HG02840 (cell line): ENCODE measurements around the gene CR1L.
"Not testable (repeated sequence)": the region's sequence is repeated elsewhere in the genome, so short reads cannot be mapped to it uniquely, and the experiment has no call there.

ENCODE experiments used
- ATAC-seq: cut with Tn5 transposase; IDR thresholded peaks from one replicate; pipeline ENCODE4 v1.9.1; 2021; ENCODE audit warnings: mild to moderate bottlenecking, moderate library complexity, moderate number of reproducible peaks; ENCODE audit not compliant: unreplicated experiment, low FRiP score

Gene CR1L

DNA sequence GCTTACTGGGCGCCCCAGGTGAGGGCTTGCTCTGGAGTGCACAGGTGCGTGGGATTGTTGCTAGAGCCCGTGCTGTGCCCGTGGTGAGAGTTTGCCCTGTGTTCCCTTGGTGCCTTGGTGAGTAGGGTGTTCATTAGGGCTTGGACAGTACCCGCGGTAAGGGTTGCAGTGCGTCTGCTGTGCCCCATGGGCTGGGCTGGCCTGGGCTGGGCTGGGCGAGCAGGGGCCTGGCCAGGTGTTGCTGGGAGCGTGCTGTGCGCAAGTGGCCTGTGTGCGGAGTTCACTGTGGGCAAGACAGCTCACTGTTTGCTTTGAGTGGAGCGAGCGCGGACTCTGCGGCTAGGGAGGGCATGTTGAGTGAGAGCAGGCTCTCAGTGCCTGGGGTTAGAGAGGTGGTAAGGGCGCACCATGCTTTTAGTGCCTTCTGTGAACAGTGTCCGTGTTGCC lies 725 bp downstream of the CR1L start:
- ATAC-seq, result no peak

DNA sequence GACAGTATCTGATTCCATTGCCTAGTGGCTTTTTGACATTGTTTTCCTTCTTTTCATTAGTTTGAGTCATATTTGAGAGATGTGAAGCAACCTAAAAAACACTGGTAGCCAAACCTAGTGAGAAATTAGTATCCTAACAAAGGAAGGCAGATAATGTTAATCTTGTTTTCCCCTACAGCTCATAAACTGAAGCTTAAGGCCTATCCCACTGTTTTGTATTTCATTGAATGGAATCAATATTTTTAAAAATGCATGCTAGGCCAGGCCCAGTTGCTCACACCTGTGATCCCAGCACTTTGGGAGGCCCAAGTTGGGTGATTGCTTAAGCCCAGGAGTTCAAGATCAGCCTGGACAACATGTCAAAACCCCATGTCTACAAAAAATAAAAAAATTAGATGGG lies 1.2 kb downstream of the CR1L start:
- no peak for ATAC-seq

DNA sequence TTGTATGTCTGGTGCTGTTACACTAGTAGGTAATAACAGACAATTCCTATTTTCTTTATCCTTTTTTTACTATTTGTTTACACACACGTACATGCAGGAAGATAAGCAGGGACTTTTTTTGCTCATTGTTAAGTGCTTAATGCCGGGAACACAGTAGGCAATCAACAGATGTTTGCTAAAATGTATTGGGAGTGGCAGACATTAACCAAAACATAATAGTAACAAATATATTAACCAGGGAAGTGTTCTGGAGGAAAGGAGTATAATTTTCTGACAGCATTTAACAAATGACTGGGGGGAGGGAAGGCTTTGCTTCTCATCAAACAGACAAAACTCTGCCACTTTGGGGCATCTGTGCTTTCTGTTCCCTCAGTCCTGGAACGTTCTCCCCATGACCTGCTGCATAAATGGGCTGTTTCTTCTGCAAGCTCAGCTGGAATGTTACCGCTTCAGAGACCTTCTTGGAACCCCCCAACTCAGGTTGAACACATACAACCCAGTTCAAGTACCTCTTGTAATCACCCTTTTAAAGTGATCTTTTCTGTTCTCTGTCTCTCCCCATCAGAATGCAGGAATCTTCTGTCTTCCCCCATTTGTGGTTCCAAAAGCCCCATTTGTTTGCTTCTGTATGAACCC lies 2.1 kb downstream of the CR1L start:
- ATAC-seq, result no peak

DNA sequence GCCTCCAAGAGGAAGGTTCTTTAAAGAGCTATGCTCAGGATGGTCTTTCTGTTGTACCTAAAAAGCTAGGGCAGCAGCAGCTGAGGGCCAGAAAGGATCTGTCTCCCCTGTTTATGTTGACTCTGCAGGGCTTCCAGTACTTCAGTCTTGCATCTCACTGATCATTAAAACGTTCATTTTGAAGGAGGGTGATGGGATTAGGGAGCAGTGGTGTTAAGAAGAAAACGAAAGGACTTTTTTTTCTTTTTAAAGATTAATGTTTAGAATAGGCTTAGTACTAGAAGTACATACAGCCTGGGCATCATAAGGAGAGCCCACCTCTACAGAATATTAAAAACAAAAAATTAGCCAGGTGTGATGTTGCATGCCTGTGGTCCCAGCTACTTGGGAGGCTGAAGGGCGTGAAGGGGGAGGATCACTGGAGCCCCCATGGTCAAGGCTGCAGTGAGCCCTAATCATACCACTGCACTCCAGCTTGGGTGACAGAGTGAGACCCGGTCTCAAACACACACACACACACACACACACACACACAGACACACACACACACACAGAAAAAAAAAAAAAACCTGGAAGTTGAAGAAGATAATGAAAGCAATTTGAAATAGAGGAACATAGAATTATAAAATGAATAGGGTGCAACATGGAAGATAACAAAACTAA lies 2.9 kb downstream of the CR1L start:
- no peak for ATAC-seq

DNA sequence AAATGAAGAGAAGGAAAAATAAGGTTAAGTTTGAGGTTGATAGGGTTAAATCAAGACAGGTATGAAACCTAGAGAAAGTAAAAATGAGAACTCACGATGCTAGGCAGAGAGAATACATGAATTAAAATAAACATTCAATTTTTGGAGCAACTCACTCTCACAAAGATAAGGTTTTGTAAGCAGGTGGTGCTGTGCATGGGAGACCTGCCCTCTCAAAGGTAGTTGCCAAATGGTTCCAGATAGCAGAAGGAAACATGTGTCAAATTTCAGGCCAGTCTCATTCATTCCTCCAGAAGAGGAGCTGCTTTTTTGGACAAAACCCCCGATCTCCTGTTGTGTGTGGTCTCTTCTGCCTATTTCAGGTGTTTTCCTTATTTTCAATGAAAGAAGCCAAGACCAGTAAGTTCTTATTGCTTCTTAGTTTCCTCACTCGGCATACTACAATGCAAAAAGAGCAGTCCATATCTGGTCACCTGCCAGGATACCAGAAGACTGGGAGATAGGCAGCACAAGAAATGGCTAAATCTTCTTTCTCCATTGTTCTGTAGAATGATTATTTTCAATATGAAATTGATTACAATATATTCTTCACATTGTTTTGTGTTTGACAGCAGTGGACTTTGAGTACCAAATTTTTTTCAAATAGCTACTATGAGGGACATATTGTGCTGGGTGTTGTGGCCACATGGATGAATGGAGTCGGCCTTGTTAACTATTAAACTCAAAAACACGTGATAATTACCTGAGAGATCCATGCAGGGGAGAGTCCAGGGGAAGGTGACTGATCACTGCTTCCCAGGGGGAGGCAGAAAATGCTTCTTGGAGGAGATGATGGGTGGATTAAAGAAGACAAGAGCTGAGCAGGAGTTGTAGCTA lies 3.6 kb downstream of the CR1L start:
- no peak for ATAC-seq

DNA sequence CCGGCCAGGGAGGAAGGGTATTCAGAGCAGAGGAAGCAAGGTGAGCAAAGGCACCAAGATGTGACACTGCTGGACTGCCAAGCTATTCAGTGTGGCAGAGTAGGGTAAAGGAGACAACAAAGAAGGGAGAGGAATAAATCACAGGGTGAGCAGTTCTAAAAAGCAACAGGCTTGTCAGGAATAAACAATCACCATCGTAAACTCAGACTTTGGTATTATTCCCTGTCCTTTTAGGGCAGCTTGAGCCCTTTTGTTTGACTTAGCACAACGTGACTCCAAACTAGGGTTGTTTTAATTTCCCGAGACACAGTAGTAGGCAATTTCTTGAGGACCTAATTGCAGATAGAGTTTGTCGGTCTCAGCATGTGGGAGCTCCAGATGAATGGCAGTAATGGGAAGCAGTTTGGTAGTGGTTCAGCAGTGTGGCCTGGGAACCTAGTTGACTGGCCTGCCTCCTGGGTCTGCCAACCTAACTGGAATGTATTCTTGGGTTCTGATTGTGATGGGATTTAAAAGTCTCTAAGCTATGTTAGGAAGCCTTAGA lies 4.3 kb downstream of the CR1L start:
- ATAC-seq, result no peak

DNA sequence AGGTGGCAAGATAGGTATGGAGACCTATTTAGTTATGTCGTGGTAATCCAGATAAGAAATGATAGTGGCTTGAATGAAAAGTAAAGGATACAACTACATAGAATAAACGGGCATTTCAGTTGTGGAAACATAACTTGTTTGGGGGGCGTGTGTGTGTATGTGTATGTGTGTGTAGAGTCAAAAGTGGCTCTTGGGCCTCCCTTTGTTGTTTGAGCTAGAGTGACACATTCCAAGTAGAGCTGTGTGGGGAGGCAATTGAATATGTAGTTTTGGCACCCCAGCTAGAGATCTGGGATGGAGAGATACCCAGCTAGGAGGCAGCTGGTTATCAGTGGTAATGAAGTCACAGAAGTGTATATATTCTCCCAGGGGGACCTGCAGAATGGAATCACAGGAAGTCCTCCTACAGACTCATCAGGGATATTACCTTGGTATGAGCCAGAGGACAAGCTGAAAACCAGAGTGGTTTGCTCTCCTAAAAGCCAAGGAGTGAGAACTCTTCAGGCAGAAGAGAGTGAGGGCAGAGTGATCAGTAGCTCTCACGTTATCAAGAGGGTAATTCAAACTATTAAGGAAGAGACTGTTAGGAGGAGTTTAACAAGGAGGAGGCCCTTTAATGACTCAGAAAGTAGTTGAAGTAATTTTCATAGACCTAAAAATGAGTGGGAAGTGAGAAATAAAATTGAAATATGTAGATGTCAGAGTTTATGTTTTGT lies 5.1 kb downstream of the CR1L start:
- no peak for ATAC-seq

DNA sequence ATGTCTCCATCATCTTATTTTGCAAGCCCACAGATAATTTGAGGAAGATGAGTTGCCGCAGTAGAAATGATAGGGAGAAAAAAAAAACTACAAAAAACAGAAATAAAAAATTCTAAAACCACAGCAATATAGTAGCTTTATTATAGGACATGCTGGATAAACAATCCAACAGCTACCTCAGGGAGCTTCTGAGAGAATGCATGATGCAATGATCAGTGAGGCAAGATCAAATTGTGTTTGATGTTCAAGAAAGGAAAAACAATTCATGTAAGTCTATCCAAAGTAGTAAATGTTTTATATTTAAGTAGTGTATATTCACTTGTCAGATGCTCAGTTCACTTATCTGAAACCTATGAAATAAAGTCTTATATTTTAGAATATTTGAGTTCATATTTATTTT lies 6.7 kb downstream of the CR1L start:
- ATAC-seq, result no peak

DNA sequence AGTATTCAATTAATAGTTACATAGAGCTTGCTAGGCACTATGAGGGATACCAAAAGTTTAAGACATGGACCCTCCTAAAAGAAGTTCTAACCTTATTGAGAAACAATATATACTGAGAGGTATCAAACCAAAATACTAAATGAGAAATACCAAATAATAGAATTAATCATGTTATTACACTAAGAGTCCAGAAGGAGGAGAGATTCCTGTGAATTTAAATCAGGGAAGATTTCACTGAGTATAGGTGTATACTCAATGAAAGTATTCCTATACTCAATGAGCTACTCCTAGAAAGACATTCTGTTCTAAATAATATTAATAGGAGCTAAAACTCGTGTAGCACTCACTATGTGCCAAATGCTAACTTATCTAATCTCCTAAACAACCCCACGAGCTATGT lies 9.4 kb downstream of the CR1L start:
- no peak for ATAC-seq

DNA sequence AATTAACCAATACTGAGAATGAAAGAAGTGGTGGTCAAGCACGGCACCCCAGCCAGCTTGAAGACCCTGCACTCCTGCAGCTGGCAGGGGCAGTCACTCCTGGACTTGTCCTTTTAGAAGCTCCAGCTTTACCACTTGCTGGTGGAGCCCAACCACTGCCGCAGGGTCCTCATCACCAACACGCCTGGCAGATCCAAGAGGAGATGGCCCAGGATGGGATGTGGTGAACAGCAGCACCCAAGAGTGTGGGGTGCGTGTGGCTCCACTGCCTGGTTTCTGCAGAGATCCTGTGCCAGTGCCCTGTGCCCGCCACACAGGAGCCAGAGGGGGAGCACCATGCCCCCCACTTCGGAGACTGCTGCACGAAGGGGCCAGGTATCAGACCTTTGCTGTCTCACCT lies 13.5 kb downstream of the CR1L start:
- no peak for ATAC-seq

DNA sequence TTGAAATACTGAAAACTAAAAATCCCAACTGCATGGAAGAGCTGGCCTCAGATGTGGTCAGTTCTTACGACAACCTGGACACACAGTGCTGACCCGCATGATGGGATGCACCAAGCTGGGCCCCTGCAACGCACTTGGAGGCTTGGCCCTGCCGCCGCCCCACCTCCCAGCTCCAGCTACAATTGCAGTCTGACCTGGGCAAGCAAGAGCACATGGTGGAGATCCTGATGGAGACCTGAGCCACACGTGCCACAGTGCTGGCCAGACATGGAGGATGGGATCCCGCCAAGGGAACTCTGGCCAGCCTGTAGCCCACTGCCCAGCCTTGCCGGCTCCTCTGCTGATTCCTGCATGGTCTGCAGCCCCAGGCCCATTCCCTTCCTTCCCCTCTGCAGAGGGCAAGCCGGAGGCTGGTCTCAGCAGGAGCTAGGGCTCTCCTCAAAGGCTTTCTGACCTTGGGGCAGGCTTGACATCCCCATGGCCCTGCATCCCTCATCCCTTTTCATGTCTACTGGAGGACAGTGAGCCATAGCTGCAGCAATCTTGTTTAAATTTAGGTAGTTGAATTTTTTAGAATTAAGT lies 14.1 kb downstream of the CR1L start:
- no peak for ATAC-seq

DNA sequence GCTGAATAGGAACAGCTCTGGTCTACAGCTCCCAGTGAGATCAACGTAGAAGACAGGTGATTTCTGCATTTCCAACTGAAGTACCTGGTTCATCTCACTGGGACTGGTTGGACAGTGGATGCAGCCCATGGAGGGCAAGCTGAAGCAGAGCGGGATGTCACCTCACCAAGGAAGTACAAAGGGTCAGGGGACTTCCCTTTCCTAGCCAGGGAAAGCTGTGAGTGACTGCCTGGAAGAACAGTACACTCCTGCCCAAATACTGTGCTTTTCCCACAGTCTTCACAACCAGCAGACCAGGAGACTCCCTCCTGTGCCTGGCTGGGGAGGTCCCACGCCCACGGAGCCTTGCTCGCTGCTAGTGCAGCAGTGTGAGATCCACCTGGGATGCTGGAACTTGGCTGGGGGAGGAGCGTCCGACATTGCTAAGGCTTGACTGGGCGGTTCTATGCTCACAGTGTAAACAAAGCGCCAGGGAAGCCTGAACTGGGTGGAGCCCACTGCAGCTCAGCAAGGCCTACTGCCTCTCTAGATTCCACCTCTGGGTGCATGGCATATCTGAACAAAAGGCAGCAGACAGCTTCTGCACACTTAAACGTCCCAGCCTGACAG lies 14.7 kb downstream of the CR1L start:
- no peak for ATAC-seq

DNA sequence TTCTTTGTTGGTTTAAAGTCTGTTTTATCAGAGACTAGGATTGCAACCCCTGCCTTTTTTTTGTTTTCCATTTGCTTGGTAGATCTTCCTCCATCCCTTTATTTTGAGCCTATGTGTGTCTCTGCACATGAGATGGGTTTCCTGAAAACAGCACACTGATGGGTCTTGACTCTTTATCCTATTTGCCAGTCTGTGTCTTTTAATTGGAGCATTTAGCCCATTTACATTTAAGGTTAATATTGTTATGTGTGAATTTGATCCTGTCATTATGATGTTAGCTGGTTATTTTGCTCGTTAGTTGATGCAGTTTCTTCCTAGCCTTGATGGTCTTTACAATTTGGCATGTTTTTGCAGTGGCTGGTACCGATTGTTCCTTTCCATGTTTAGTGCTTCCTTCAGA lies 16.5 kb downstream of the CR1L start:
- not testable (repeated sequence) for ATAC-seq

DNA sequence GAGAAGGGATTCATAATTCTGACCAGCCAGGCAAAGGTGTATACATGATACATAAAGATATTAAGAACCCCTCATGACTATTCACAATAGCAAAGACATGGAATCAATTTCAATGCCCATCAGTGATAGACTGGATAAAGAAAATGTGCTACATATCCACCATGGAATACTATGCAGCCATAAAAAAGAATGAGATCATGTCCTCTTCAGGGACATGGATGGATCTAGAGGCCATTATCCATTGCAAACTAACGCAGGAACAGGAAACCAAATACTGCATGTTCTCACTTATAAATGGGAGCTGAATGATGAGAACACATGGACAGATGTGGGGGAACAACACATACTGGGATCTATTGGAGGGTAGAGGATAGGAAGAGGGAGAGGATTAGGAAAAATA lies 21.4 kb downstream of the CR1L start:
- ATAC-seq, result no peak

DNA sequence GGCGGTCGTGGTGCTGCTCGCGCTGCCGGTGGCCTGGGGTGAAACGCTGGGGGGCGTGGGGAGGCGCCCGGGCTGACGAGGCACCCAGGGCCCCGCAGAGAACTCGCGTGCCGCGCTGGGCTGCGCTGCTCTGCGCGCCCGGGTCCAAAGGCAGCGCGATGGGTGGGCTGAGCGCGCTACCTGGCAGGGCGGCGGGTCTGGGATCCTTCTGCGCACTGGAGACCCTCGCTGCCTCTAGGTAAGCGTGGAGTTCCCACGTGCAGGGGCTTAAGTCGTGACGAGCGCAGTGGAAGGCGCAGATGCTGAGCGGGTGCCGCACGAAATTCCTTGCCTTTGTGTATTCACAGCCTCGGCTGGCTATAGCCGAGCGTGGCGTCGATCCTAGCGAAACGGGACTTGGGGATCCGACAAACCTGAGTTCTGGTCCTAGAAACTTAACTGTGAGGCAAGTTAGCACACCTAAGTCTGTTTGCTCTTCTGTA lies 24.6 kb downstream of the CR1L start:
- no peak for ATAC-seq

DNA sequence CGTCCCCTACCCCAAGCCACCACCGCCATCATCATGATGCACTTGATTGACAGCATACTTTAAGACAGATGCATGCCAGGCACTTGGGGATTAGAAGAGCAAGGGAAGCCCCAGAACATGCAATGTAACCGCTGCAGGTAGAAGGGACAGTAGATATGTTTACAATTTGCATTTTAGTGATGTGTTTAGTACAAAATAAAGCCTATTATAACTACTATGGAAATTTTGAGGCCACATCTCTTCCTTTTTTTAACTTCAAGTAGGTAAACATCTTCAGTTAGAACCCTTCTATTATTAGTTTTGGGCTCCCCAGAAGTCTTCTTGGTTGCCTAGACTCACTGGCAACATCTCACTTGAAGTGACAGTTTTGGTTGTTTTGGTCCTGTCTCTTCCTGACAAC lies 25.3 kb downstream of the CR1L start:
- ATAC-seq, result peak; percentile 81

DNA sequence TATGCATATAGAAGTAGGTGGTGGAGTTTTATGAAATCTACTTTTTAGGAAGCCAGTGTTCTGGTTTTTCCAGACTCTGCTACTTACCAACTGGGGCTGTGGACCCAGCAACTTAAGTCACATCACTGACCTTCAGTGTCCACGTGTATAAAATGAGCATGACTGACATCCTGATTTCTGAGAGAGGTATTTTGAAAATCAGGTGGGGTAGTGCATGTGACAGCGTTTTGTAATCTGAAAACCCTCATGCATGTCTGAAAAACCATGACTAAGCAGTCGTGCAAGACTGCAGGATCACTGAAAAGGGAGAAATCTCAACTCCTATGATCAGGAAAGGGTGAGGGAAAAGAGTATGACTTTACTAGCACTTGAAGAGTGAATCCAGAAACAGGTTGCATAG lies 26.1 kb downstream of the CR1L start:
- no peak for ATAC-seq

DNA sequence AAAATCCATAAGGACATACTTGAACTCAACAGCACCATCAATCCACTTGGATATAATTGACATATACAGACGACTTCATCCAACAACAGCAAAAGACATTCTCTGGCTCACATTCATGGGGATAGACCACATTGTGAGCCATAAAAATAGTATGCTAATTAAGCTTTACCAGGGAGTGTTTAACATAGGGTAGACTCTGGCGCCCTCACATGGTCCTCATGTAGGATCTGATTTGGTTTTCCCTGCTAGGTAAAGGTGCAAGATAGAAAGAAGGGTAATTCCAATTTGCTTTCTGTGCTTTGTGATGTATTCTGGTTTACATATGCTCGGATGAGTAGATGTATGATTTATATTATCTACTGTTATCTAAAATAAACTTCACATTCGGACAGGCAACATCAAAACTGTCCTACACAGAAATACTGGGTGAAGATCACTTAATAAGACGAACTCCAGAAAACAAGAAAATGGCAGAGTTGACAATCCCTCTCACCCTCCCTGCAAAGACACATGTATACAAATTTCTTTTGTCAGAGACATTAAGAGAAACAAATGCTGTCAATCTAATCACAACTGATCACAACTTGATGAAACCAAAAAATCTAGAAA lies 27.7 kb downstream of the CR1L start:
- no peak for ATAC-seq

DNA sequence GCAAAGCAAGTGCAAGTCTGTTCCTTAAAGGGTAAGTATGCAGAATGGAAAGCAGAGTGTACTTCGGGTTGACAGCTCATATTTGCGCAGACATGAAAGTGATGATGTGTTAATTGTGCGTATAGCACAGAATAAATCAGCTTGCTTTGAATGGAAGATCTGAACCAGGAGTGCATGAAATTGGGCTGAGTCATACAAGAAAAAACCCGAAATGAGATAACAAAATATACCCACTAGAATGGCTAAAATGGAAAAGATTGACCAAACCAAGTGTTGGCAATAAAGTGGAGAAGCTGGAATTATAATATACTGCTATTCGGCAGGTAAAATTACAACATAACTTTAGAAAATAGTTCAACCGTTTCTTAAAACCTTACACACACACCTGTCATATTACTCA lies 28.5 kb downstream of the CR1L start:
- ATAC-seq, result no peak
